ENCODE measurements around the gene CD58.

The CD58 gene

DNA sequence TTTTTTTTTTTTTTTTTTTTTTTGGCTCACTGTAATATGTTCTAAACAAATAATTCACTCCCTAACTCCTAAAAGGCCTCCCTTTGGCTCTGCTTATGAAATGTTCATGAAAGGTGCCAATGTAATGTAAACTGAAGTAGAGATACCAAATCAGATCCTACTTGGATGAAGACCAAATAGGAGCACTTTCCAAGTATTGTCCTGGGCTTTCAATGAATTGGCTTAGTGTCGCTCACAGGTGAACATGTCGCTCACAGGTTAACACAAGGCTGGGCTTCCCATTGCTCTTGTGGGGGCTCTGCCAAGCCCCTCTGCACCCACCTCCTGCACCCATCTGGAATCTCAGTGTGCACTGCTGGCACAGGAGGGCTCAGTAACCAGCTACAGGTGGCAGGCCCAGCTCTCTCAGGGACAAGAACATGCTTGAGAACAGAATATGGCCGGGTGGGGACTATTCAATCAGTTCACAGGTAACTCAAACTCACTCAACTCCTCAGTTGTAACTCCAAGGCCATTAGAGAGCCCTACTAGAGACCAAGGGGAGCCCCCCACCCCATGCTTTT, 10.6 kb upstream of the CD58 start:
- no peak overlapping the region for H3K4me3 Mint-ChIP-seq
- H3K36me3 Mint-ChIP-seq (ENCODE audit: low read depth) = no peaks in the 10 kb centered on the region
- H3K27me3 Mint-ChIP-seq = no peaks in the 10 kb centered on the region
- no peak for DNase-seq
- no peaks in the 10 kb centered on the region for H3K9me3 Mint-ChIP-seq
- H3K4me1 Mint-ChIP-seq (ENCODE audit: low read depth) = peaks cover 2% of the 10 kb centered on the region
- no peak overlapping the region for H3K27ac Mint-ChIP-seq

DNA sequence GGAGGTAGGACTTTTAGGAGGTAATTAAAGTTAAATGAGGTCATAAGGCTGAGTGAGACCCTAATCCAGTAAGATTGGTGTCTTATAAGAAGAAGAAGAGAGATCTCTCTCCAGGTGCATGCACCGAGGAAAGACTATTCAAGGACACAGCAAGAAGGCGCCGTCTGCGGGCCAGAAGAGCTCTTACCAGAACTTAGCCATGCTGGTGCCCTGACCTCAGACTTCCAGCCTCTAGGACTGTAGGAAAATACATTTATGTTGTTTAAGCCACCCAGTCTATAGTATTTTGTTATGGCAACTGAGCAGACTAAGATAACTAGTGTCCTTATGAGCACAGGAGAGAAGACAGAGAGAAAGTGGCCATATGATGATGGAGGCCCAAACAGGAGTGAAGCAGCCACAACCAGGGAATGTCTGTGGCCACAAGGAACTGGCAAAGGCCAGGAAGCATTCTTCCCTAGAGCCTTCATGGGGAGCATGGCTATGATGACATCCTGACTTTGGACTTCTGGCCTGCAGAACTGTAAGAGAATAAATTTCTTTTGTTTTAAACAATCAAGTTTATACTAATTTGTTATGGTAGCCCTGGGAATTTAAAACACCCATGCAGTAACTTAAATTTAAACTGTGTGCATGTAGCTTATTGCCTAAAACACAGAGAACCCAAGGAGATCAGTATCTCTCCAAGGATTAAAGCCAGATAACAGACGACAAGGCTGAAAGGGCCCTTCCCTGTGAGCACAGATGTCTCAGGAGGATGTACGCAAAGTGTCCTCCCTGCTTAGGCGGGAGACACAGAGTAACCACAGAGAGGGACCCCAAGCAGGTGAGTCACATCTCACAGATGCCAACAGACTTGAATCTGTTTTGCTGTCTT, 9.9 kb upstream of the CD58 start:
- no peak for DNase-seq
- Mint-ChIP-seq H3K27me3 (no peaks in the 10 kb centered on the region), H3K4me1 (ENCODE audit: low read depth) (no peaks in the 10 kb centered on the region), H3K36me3 (ENCODE audit: low read depth) (no peaks in the 10 kb centered on the region), H3K4me3 (no peak overlapping the region), H3K9me3 (no peaks in the 10 kb centered on the region), H3K27ac (no peak overlapping the region)

DNA sequence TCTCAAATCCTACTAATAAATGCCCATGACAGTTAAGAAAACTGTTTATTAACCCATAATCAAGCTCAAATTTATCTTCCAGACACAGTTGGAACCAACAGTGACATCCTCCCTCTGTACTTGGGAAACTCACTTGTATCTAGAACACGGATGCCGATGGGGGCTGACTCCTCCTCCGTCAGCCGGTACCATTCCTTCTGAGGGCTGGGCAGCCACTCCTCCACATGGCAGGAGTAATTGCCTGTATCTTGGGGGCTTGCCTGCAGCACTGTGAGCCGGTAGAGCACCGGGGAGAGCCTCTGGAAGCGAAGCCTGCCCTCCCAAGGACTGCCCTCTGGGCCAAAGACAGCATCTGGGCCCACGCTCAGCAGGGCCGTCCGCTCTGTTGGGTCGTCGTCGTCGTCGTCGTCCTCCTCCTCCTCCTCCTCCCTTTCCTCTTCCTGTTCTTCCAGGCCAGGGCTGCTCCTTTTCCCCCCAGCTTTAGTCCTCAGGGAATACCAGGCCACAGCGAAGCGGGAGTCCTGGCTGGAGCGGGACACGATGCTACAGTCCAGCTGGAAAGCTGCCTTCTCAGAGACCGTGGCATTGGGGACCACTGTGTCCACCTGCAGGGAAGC, 8.5 kb upstream of the CD58 start:
- DNase-seq = no peak
- Mint-ChIP-seq H3K27ac (no peak overlapping the region), H3K4me3 (no peak overlapping the region), H3K27me3 (no peaks in the 10 kb centered on the region), H3K4me1 (ENCODE audit: low read depth) (peaks cover 8% of the 10 kb centered on the region), H3K9me3 (no peaks in the 10 kb centered on the region), H3K36me3 (ENCODE audit: low read depth) (no peaks in the 10 kb centered on the region)

DNA sequence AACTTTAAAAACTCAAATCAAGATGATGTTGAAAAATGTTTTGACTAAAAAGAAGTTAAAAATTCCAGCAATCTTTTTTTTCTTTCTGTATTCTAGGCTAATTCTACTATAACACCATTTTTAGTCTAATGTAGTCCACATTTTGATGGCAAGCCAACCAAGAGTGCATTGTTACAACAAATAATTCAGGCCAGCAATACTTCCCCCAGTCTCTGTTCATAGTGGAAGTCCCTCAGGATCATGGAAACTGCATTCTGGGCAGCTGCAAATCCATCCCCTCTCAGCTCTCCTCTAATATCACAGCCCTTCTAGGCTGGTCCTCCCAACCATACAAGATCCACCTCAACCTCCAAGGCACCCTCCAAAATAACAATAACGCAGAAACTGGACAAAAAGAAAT, 7.8 kb upstream of the CD58 start:
- Mint-ChIP-seq H3K4me3 (no peak overlapping the region), H3K27ac (no peak overlapping the region), H3K27me3 (no peaks in the 10 kb centered on the region), H3K9me3 (no peaks in the 10 kb centered on the region), H3K36me3 (ENCODE audit: low read depth) (no peaks in the 10 kb centered on the region), H3K4me1 (ENCODE audit: low read depth) (peaks cover 16% of the 10 kb centered on the region)
- DNase-seq = no peak

DNA sequence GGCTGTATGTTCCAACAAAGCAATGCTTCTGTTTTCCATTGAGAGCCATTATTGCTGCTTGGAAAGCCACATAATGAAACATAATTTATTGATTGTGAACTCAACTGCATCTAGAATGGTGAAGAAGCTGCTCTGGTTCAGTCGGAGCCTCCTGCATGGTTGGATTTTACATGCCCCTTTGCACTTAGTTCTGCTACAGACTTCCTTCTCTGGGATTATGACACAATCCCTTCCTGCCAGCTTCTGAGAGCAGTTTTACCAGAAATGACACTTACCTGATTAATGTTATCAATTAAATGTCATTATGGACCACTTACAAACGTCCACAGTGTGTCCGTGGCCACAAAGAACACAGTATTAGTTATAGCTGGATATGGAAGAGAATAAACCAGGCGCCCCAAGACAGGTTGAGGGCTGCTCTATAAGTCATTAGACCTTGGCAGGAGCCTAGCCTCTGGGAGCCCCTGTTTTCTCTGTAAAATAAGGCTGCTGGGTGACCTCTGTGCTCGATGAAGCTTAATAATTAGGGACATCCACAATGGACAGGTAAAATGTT, 7.0 kb upstream of the CD58 start:
- Mint-ChIP-seq H3K27me3 (no peaks in the 10 kb centered on the region), H3K4me3 (no peak overlapping the region), H3K9me3 (no peaks in the 10 kb centered on the region), H3K4me1 (ENCODE audit: low read depth) (peaks cover 23% of the 10 kb centered on the region), H3K36me3 (ENCODE audit: low read depth) (no peaks in the 10 kb centered on the region), H3K27ac (no peak overlapping the region)
- no peak for DNase-seq

DNA sequence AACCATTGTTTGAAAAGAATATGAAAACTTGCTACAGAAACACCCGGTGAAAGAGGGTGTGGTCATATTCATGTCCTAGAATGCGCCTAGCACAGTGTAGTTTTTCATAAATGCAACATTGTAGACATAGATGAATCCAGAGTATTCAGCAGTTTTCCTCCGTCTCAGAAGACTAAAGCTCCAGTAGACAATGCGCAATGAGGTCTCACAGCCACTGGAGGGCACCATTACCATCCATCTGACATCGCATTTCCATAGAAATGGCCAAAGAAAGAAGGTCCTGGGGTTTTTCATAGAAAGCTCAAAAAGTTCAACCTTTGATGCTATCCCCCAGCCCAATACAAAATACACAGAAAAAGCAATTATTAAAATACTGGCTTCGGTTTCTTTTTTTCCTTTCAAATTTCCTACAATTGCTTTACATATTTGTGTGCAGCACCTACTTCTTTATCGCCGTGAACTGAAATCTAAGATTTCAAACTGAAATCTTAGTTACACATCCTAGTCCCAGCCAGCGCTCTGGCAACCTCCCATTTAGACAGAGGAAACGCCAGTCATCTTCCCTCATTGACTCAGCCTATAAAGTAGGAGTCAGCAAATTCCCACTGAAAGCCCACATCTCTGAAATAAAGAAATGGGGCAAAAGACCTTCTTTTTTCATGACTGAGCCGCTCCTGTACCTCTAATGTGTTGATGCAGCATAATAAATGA, 3.9 kb upstream of the CD58 start:
- no peaks in the 10 kb centered on the region for H3K9me3 Mint-ChIP-seq
- H3K27ac Mint-ChIP-seq = no peak overlapping the region
- DNase-seq = peak; percentile 65
- H3K36me3 Mint-ChIP-seq (ENCODE audit: low read depth) = peaks cover 5% of the 10 kb centered on the region
- H3K4me1 Mint-ChIP-seq (ENCODE audit: low read depth) = peaks cover 43% of the 10 kb centered on the region
- H3K27me3 Mint-ChIP-seq = peaks cover 5% of the 10 kb centered on the region
- no peak overlapping the region for H3K4me3 Mint-ChIP-seq

DNA sequence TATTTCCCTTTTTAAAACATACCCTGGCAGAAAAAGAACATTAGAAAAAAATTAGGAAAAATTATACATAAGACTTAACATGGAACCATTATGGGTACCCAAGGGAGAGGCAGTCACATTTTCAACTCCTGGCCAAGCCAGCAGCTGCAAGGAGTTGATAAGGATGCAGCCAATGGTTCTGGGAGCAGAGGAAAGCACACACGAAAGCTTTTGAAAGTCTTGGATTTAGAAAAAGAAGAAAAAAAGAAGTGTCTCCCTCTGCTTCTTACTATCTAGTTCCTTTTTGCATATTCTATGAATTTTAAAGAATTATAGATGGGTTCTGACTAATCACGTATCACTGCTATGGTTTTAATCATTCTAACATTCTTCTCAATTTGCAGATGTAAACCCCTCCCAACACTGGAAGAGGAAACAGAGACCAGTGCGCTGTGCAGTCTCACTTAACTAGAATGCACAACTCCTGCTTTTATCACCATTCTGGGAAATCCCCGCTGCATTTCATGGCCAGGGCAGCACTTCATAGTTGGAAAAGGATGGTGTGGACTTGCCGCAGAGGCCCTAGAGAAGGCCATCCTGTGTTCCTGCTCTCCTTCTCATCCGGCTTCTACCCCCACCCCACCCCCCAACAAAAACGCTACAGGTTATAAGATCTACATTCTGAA, 2.7 kb upstream of the CD58 start:
- H3K4me3 Mint-ChIP-seq = no peak overlapping the region
- H3K4me1 Mint-ChIP-seq (ENCODE audit: low read depth) = peaks cover 54% of the 10 kb centered on the region
- H3K9me3 Mint-ChIP-seq = no peaks in the 10 kb centered on the region
- no peak for DNase-seq
- H3K36me3 Mint-ChIP-seq (ENCODE audit: low read depth) = peaks cover 7% of the 10 kb centered on the region
- peaks cover 5% of the 10 kb centered on the region for H3K27me3 Mint-ChIP-seq
- peak overlapping the region; percentile 26 for H3K27ac Mint-ChIP-seq

DNA sequence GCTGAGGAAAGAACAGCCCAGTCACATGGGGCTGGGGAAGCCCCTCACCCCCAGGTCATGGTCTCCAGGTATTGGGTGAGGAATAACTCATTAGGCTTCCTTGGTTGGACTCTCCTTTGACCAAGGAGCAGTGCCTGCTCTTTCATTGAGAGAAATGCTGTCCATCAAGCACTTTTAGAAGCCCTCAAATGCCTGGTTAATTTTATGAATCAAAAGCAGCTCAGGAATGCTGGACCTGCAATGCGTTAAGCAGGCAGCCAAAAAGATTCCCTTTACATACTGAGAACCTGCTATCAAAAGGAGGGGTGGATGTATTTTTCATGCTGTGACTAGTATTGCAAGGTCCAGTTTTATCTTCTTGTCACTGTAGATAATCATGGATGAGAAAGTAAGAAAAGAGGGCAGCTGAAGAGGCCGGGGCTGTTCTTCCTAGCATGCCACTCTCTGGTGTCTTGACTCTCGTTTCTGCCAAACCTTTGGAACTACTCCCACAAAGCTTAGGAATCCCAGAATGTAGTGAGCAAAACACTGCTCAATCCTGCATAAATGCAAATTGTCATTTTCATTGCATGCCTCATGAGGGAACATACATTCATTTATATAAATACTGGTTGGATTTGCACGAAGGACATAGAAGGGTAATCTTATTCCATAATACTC, 2.1 kb upstream of the CD58 start:
- Mint-ChIP-seq H3K36me3 (ENCODE audit: low read depth) (peaks cover 9% of the 10 kb centered on the region), H3K4me1 (ENCODE audit: low read depth) (peaks cover 61% of the 10 kb centered on the region), H3K27me3 (peaks cover 5% of the 10 kb centered on the region), H3K27ac (no peak overlapping the region), H3K4me3 (no peak overlapping the region), H3K9me3 (no peaks in the 10 kb centered on the region)
- no peak for DNase-seq

DNA sequence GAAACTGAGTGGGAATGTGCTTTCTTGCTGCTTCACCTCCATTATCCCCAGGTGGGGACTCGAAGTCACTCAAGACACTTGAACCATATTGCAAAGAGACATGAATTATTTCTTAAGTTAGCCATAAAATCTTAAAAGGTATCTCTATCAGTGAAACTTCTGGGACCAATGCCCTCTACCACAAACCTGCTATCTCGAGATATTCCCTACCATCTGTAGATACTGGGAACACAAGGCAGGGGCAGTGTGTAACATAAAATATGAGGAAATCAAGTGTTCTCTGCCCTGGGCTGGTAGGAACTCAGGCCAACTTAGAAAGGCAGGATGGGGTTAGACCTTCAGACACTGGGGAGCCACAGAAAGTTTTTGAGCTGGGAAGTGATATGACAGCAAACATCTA, 1.3 kb upstream of the CD58 start:
- peak overlapping the region; percentile 85 for H3K27ac Mint-ChIP-seq
- H3K4me3 Mint-ChIP-seq = peak overlapping the region; percentile 93
- H3K27me3 Mint-ChIP-seq = peaks cover 5% of the 10 kb centered on the region
- no peak for DNase-seq
- H3K36me3 Mint-ChIP-seq (ENCODE audit: low read depth) = peaks cover 12% of the 10 kb centered on the region
- no peaks in the 10 kb centered on the region for H3K9me3 Mint-ChIP-seq
- peaks cover 64% of the 10 kb centered on the region for H3K4me1 Mint-ChIP-seq (ENCODE audit: low read depth)

DNA sequence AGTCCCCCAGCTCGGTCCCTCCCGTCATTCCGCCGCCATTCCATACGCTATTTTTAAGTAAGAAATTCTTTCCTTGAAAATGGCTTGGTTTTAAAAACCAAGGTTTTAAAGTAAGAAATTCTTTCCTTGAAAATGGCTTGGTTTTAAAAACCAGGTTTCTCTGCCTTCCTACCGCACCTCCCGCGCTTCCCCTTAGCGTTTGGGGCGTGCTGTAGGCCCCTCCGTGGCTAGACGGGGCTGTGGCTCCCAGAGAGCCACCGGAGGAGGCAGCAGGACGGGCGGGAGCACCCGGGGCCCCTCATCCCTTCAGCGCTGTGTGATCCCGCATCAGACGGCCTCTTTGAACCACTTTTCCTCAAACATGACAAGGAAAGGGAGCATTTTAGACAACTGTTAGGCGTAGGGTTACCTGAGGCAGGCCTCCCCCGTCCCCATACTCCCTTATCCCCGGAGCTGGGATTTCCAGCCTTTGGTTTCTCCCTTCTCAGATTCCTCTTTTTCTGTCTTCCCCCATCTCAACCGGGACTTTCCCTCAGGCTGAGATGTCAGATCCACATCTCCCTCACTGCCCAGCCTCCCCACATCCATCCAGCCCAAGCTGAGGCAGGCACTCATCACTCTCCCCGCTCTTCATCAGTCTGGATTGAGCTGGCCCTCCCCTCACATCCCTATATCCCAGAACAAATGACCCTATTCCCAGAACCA, 541 bp upstream of the CD58 start:
- Mint-ChIP-seq H3K4me1 (ENCODE audit: low read depth) (peaks cover 69% of the 10 kb centered on the region), H3K36me3 (ENCODE audit: low read depth) (peaks cover 13% of the 10 kb centered on the region), H3K27ac (peak overlapping the region; percentile 85), H3K4me3 (peak overlapping the region; percentile 93), H3K9me3 (no peaks in the 10 kb centered on the region), H3K27me3 (peaks cover 5% of the 10 kb centered on the region)
- no peak for DNase-seq

DNA sequence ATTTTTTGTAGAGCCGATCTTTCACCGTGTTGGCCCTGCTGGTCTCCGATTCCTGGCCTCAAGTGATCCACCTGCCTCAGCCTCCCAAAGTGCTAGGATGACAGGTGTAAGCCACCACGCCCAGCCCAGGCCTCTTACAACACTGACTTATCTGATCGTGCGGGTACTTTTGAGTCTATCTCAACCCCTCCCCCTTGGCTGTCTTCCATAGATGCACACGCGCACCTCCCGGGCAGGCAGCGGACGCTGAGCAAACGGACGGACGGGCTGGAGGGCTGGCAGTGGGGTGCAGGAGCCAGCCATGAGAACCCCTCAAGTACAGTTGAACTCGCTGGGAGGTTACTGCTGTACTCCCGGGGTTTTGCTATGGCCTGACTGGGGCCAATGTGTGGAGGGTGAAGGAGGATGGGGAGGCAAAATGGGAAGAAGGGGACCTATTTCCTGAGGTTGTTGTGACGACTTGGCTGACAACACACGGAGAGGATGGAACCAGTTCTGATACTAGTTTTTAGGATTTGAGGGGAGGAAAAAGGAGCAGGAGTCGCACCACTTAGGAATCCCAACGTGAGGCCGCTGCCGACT, 959 bp downstream of the CD58 start:
- Mint-ChIP-seq H3K9me3 (no peaks in the 10 kb centered on the region), H3K4me1 (ENCODE audit: low read depth) (peaks cover 76% of the 10 kb centered on the region), H3K36me3 (ENCODE audit: low read depth) (peaks cover 24% of the 10 kb centered on the region), H3K27ac (peak overlapping the region; percentile 95), H3K4me3 (peak overlapping the region; percentile 93), H3K27me3 (peaks cover 5% of the 10 kb centered on the region)
- peak; percentile 66 for DNase-seq

DNA sequence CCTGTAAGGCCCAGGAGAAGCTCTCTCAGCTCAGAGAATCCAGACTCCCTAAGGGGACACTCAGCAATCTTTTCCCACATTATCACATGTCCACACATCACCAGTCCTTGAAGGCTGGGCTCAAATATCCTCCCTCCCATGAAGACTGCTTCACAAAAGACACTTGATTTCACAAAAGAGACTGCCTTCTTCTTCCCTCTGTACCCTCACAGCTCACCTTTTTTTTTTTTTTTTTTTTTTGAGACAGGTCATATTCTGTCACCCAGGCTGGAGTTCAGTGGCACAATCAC, 1.5 kb downstream of the CD58 start:
- Mint-ChIP-seq H3K4me3 (peak overlapping the region; percentile 93), H3K27ac (peak overlapping the region; percentile 95)

More for the DNA sequence above, 1.5 kb downstream of the CD58 start:
- Mint-ChIP-seq H3K36me3 (ENCODE audit: low read depth) (peaks cover 30% of the 10 kb centered on the region), H3K9me3 (peaks cover under 1% of the 10 kb centered on the region), H3K4me1 (ENCODE audit: low read depth) (peaks cover 76% of the 10 kb centered on the region), H3K27me3 (peaks cover 5% of the 10 kb centered on the region)
- DNase-seq = no peak

Data from activated T-cell treated with anti-CD3 and anti-CD28 coated beads, Interleukin-2, amount 50 U/mL, for 24 hours (primary cell).